Measurements from ENCODE around the gene CRTAP.
"Not testable (repeated sequence)": the region's sequence is repeated elsewhere in the genome, so short reads cannot be mapped to it uniquely, and the experiment has no call there.

Gene CRTAP

DNA sequence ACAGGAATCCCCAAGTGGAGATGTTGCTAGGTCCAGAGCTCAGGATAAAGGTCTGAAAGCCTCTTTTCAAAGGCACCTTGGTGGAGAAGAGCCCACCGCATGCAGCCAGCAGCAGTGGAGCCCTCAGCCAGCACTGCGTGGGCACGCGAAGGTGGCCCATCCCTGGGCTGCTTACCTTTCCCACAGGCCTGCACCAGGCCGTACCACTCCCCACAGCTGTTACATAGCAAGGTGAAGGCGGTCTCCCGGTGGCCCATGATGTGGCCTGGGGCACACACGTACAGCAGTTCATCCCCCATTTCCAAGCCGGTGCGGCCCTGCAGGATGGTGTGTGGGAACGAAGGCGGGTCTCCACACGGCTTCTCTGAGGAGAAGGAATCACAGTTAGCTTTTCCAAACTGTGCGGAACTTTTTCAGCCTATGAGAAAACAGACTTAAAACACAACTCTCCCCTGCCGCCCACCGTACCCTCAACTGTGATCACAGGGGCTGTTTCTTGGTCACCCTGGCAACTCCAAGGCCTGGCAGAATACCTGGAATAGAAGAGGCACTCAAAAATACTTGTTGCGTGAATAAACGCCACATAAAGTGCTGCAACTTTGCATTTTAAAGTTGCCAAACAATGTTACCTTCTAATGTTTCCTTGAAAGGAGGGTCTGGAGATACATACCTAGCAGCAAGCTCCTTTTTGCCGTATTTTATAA is 61.0 kb downstream of the CRTAP start:
- DNase-seq (ENCODE audit: low read depth in 2 of 2), result no peak

DNA sequence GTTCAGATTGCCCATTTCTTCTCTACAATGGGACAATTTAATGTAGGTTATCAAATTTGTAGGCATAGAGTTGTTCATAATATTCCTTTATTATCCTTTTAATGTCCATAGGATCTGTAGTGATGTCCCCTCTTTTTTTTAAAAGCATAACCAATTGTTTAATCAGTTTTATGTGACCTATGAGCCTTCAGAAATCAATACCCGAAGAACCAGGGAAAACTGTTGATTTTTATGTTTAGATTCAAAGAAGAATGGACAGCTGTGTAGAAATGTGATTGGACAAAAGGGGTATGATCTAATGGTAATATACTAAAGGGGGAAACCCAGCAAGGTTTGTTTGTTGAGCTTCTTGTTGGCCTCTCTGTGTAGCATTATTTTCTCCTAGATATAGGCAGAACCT is 65.3 kb downstream of the CRTAP start:
- DNase-seq (ENCODE audit: low read depth in 2 of 2), result no peak

DNA sequence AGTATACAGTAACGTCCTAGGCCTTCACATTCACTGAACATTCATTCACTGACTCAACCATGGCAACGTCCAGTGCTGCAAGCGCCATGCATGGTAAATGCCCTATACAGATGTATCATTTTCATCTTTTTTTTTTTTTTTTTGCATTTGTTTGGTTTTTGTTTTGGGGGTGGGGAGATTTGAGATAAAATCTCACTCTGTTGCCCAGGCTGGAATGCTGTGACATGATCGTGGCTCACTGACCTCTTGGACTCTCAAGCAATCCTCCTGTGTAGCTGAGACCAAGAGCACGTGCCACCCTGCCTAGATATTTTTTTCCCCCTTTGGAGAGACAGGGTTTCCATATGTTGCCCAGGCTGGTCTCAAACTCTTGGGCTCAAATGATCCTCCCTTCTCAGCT is 67.4 kb downstream of the CRTAP start:
- no peak for DNase-seq (ENCODE audit: low read depth in 2 of 2)

DNA sequence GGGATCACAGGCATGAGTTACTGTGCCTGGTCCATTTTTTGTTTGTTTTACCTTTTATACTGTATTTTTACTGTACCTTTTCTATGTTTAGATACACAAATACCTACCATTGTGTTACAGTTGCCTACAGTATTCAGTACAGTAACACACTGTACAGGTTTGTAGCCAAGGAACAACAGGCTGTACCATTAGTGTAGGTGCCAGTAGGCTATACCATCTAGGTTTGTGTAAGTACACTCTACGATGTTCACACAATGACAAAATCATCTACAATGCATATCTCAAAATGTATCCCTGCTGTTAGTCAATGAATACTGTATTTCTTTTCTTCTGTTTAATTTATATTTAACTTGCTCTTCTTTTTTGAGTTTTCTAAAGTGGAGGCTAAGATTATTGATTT is 67.8 kb downstream of the CRTAP start:
- DNase-seq (ENCODE audit: low read depth in 2 of 2), result not testable (repeated sequence)

DNA sequence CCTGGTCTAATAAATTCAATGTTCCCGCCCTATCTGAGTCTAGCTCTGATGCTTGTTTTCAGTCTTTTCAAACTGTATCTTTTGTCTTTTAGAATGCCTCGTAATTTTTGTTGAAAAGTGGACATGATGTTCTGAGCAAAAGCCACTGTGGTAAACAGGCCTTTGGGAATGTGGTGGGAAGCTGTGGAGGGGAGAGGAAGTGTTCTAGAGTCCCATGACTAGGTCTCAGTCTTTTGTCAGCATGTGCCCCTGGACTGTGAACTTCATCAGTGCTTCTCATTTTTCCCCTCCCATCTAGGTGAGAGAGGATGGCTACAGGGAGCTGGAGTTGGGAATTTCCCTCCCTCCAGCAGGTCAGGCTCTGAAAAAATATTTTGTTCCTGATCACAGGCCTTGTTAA is 71.0 kb downstream of the CRTAP start:
- DNase-seq (ENCODE audit: low read depth in 2 of 2), result no peak

DNA sequence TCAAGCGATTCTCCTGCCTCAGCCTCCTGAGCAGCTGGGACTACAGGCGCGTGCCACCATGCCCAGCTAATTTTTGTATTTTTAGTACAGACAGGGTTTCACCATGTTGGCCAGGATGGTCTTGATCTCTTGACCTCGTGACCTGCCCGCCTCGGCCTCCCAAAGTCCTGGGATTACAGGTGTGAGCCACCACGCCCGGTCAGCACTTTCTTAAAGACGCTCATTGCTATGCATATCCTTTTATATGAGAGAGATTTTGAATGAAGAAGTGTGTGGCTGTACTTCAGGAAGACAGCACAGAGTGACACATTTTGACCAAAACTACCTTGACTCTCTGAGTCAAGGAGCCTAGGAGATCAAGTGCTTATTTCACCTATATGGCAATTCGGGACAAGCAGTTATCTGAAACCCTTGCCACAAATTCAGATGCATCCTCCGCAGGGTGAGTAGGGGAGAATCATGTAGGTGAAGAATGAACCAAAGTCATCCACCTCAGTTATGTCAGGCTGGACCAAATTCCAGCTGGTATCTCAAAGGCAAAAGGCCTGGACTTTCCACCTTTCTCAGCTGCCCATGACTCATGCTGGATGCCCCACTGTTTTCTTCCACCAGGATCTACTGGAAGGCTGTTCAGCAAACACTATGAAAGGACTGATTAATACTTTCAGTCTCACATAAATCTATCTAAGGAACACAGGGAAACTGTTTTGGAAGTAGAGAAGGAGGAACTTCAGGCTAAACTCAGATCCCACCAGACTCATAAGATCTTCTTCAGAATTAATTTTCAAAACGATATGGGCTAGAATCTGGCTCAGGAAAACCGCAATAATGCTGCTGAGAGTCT is 72.9 kb downstream of the CRTAP start:
- no peak for DNase-seq (ENCODE audit: low read depth in 2 of 2)

DNA sequence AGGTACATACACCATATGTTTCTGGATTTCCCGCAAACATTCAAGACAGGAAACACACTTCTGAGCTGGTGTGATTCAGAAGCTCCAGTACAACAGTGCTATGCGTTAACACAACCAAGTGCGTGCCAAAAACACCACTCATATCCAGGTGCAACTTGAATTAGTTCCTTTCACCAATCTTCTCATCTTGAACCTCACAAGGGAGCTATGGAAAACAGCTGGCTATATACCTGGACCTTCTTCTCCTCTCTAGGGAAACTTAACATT is 73.5 kb downstream of the CRTAP start:
- no peak for DNase-seq (ENCODE audit: low read depth in 2 of 2)

DNA sequence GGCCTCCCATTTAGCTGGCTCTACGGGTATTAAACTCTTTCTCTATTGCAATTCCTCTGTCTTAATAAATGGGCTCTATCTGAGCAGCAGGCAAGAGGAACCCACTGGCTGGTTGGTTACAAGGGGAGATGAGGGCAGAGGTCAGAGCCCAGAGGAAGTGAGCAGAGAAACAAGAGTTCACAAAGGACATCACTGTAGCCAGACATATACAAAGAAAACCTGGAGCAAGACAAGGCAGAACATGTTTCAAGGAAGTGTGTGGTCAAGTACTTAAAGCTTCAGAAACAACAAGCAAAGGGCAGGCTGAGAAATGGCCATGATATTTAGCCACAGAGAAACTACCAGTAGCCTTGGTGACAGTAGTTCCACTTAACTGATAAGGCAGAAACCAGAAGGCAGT is 80.5 kb downstream of the CRTAP start:
- no peak for DNase-seq (ENCODE audit: low read depth in 2 of 2)

DNA sequence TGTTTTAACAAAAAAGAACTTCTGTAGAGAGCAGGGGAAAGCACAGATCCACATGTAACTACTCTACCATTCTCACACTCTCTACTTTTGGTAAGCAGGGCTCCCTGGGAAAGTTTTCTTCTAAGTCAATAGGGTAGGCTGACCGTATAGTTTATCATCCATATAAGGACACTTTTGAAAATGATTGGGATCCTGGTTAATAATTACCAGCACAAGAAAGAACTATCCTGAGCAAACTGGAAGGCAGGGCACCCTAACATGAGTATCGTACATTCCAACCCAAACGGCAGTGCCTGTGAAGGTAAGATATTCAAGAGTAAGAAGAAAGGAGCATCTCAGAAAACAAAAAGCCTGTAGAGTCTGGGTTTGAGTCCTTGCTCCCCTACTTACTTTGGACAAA is 82.7 kb downstream of the CRTAP start:
- DNase-seq (ENCODE audit: low read depth in 2 of 2), result no peak

Data from stimulated activated CD8-positive, alpha-beta memory T cell treated with anti-CD3 and anti-CD28 coated beads, Interleukin-7, amount 100 ng/mL, for 4 hours (primary cell).